Pancreas (tissue), 10 donors: ENCODE measurements around the gene PLCD3. TPM values are rescaled to one million over a fixed set of nuclear protein-coding genes. Genes with fewer than 3 reads are reported as not detected.

Source experiments
- ATAC-seq, 4 donors: fragments of 200-7000 bp; cut with Tn5 transposase; one replicate each; pipeline versions ENCODE4 v1.8.0 to v1.9.1; 2020; ENCODE audit warnings: mild to moderate bottlenecking in 4 of 4, moderate library complexity in 4 of 4
- DNase-seq, 6 donors: peaks; one replicate each; pipeline ENCODE4 v3.0.0-alpha.2; 2020
- FAIRE-seq: peaks from 2 replicates; lab custom pipeline; 2012; peaks lifted over from hg19 to GRCh38; lab: Jason Lieb, UNC
- H3K27ac ChIP-seq, 4 donors: fragments of 200-600 bp; sonication (generic); 1 replicate in 3 of 4; 2 replicates in 1 of 4; pipeline versions ENCODE4 v1.5.0 to v1.8.0; 2020
- H3K27me3 ChIP-seq, 4 donors: fragments of 200-600 bp; one replicate each; pipeline ENCODE4 v1.8.0; 2021
- H3K36me3 ChIP-seq, 3 donors: fragments of 200-600 bp; sonication (generic) in 1 of 3; one replicate each; pipeline versions ENCODE4 v1.5.0 to v1.8.0; 2020 to 2021
- H3K4me1 ChIP-seq, 3 donors: fragments of 200-600 bp; one replicate each; pipeline ENCODE4 v1.8.0; 2021
- H3K4me3 ChIP-seq, 4 donors: fragments of 200-600 bp; sonication (generic) in 2 of 4; one replicate each; pipeline versions ENCODE4 v1.5.0 to v1.8.0; 2020 to 2021
- H3K9me3 ChIP-seq, 4 donors: fragments of 200-600 bp; one replicate each; pipeline ENCODE4 v1.8.0; 2021
- WGBS, 2 donors: extraction: QIAGEN DNeasy Blood & Tissue Kit; methylation state at CpG; one replicate each; pipeline ENCODE4 v1.1.7; 2013; 5-methylcytosine and 5-hydroxymethylcytosine counted together
- intact Hi-C, 3 donors: fragments of 100-400 bp; cut with DNase I; formaldehyde crosslinking; loops; one replicate each; pipeline versions ENCODE4 v1.11.1 to v1.14.2; 2022
- polyA plus RNA-seq, 2 donors: library from polyadenylated mRNA; stranded (reverse); fragments of 200-250 nt; gene quantifications; one replicate each; pipeline ENCODE4 v1.2.3, GENCODE V29; 2013
- total RNA-seq, 6 donors: library from RNA; stranded (reverse); fragmentation: NEBNext Ultra II Directional in 4 of 6; extraction: Animal tissue kit (Norgen Biotek cat#: 25700) in 4 of 6; gene quantifications; one replicate each; pipeline versions ENCODE4 v1.2.1 to v1.2.4, GENCODE V29; 2021 to 2023
- TF ChIP-seq, protein P1 (sequence below), 4 donors: fragments of 200-600 bp; sonication (generic) in 3 of 4; IDR thresholded peaks; one replicate each; pipeline versions ENCODE4 v1.5.0 to v1.8.0; 2021; ENCODE audit warnings: antibody characterized with exemption in 4 of 4
- donor health status: healthy with polysubstance abuse.
- donor health status: DM: no; HTN: no; CAD: no; lungs with moderate emphysema.
- donor health status: DM: no; HTN: no; CAD: no.
- donor health status: control.
- donor health status: control.
- donor health status: Bipolar disorder and iron deficiency.
- donor health status: DM: yes; HTN: yes; CAD: no.
- donor health status: DM: no; HTN: no; CAD: no.
- donor health status: DM: no; HTN: no; CAD: no.
- donor health status: DM: yes; HTN: yes; CAD: no.

Gene PLCD3
- total and polyA plus RNA-seq, 8 donors: 4.6 to 10.6 (median 8.4) TPM

DNA sequence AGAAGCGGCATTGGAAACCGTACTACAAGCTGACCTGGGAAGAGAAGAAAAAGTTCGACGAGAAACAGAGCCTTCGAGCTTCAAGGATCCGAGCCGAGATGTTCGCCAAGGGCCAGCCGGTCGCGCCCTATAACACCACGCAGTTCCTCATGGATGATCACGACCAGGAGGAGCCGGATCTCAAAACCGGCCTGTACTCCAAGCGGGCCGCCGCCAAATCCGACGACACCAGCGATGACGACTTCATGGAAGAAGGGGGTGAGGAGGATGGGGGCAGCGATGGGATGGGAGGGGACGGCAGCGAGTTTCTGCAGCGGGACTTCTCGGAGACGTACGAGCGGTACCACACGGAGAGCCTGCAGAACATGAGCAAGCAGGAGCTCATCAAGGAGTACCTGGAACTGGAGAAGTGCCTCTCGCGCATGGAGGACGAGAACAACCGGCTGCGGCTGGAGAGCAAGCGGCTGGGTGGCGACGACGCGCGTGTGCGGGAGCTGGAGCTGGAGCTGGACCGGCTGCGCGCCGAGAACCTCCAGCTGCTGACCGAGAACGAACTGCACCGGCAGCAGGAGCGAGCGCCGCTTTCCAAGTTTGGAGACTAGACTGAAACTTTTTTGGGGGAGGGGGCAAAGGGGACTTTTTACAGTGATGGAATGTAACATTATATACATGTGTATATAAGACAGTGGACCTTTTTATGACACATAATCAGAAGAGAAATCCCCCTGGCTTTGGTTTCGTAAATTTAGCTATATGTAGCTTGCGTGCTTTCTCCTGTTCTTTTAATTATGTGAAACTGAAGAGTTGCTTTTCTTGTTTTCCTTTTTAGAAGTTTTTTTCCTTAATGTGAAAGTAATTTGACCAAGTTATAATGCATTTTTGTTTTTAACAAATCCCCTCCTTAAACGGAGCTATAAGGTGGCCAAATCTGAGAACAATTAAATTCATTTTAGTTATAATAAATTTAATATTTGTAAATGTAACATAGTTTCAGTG is 17.7 kb upstream of the PLCD3 start:
- FAIRE-seq: no peak
- DNase-seq: peak in 5 of 6 donors; percentile 70 to 87 (median 74)
- H3K4me1 ChIP-seq: peaks cover 11 to 28% (median 16%) of the 10 kb centered on the region in 3 donors
- H3K36me3 ChIP-seq: no peaks in the 10 kb centered on the region
- H3K27me3 ChIP-seq: no peaks in the 10 kb centered on the region
- peak; percentile 5 to 30 (median 17) for ATAC-seq
- WGBS, 2 donors: 0 to 1% methylated on average over 56 of the region's 56 CpGs
- intact Hi-C loops: no loop called here
- H3K9me3 ChIP-seq: no peaks in the 10 kb centered on the region
- TF ChIP-seq, protein P1, sequence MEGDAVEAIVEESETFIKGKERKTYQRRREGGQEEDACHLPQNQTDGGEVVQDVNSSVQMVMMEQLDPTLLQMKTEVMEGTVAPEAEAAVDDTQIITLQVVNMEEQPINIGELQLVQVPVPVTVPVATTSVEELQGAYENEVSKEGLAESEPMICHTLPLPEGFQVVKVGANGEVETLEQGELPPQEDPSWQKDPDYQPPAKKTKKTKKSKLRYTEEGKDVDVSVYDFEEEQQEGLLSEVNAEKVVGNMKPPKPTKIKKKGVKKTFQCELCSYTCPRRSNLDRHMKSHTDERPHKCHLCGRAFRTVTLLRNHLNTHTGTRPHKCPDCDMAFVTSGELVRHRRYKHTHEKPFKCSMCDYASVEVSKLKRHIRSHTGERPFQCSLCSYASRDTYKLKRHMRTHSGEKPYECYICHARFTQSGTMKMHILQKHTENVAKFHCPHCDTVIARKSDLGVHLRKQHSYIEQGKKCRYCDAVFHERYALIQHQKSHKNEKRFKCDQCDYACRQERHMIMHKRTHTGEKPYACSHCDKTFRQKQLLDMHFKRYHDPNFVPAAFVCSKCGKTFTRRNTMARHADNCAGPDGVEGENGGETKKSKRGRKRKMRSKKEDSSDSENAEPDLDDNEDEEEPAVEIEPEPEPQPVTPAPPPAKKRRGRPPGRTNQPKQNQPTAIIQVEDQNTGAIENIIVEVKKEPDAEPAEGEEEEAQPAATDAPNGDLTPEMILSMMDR (IDR thresholded peaks at IDR 0.05): no peak
- H3K27ac ChIP-seq: peak overlapping the region; percentile 79 to 100 (median 92)
- peak overlapping the region; percentile 55 to 81 (median 73) for H3K4me3 ChIP-seq

DNA sequence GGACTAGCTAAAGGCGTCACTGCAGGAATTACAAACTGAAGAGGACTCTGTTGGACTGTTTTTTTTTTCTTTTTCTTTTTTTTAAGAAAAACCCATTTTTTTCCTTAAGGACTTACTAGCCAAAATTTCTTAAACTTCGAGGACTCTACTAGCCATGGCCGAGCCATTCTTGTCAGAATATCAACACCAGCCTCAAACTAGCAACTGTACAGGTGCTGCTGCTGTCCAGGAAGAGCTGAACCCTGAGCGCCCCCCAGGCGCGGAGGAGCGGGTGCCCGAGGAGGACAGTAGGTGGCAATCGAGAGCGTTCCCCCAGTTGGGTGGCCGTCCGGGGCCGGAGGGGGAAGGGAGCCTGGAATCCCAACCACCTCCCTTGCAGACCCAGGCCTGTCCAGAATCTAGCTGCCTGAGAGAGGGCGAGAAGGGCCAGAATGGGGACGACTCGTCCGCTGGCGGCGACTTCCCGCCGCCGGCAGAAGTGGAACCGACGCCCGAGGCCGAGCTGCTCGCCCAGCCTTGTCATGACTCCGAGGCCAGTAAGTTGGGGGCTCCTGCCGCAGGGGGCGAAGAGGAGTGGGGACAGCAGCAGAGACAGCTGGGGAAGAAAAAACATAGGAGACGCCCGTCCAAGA is 16.8 kb upstream of the PLCD3 start:
- no peak for FAIRE-seq

DNA sequence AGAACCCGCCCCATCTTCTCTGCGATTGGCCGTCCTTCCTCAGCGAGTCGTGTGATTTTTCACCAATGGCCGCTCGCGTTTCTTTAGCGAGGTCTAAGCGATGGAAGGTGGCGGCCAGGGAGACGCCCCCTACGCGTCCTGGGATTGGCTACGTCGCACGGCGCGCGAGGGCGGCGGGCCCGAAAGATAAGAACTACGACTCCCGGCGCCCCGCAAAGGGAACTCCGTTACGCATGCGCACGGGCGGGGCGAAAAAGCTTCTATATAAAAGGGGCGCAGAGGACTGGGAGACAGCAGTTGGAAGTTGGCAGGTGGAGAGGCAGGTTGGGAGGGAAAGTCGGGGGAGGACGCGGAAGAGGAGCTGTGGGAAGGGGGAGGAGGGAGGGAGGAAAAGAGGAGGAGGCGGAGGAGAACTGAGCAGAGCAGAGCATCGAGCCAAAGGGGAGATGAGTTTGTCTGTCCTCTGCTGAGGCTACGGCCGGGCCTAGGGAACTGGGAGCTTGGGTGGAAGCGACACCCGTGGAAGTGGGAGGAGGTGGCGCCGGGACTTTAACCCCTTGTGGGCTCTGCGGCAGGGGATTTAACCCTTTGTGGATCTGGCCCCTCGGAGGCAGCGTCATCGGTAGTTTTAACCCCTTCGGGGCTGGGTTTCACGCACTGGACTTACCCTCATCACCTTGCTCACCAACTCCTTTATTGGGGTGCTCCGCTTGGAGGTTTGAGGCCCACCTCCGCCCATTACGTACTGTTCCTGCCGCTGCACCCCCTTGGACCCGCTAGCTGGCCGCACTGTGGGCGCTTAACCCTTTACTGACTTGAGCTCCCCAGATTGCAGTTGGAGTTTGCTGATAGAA is 16.1 kb upstream of the PLCD3 start, which contains the start of gene HEXIM1:
HEXIM1 (plus strand) TSS at position 293 of the 854 bp plus-strand sequence. CDS start 716 bp downstream, outside the sequence.
- H3K4me1 ChIP-seq: peaks cover 16 to 28% (median 21%) of the 10 kb centered on the region in 3 donors
- peak within 1 kb of the TSS; percentile 55 to 81 (median 73) for H3K4me3 ChIP-seq
- TF ChIP-seq, protein P1 (IDR thresholded peaks at IDR 0.05): no peak
- peak; percentile 99 for DNase-seq
- H3K36me3 ChIP-seq: no peaks in the 10 kb centered on the region
- intact Hi-C loops: no loop called here
- no peaks in the 10 kb centered on the region for H3K9me3 ChIP-seq
- no peaks in the 10 kb centered on the region for H3K27me3 ChIP-seq
- FAIRE-seq: peak; percentile 94
- peak; percentile 72 to 82 (median 77) for ATAC-seq
- peak within 1 kb of the TSS; percentile 86 to 100 (median 94) for H3K27ac ChIP-seq
- 0% methylated on average over 57 to 58 of the region's 58 CpGs for WGBS, 2 donors

More for the DNA sequence above, 16.8 kb upstream of the PLCD3 start:
- H3K4me1 ChIP-seq: peaks cover 16 to 28% (median 21%) of the 10 kb centered on the region in 3 donors
- H3K27me3 ChIP-seq: no peaks in the 10 kb centered on the region
- 1% methylated on average over 30 to 32 of the region's 32 CpGs for WGBS, 2 donors
- peak; percentile 82 to 94 (median 86) for DNase-seq
- peak overlapping the region; percentile 79 to 100 (median 92) for H3K27ac ChIP-seq
- TF ChIP-seq, protein P1 (IDR thresholded peaks at IDR 0.05): peak; percentile 36 to 72 (median 53)
- intact Hi-C loops: no loop called here
- peak overlapping the region; percentile 55 to 81 (median 73) for H3K4me3 ChIP-seq
- H3K36me3 ChIP-seq: no peaks in the 10 kb centered on the region
- H3K9me3 ChIP-seq: no peaks in the 10 kb centered on the region
- peak; percentile 36 to 72 (median 60) for ATAC-seq

DNA sequence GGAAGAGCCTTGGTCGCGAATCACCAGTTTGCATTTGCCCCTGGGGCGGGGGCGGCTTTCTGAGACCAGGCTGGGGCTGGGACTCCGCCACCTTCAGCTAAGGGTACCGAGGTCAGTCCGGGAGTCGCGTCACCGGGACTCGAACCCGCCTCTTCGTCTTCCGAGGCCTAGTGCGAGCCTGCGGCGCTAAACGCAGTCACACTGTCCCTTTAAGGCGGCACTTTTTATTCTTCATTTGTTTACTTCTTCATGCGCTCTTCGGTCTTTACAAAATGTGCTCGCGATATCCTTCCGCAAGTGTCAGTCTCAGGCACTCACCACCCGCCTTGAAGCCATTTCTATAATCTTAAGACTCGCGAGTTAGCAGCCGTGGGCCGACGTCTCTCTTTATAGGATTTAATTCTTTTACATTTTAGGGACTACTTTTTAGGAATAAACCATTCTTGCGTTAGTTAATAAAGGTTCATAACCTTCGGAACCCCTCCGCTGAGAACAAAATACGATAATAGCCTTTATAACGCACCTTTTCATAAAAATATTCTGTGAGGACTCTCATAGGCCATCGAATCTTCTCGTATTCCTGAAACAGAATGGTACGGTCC is 15.4 kb upstream of the PLCD3 start:
- peak overlapping the region; percentile 15 to 68 (median 45) for H3K4me3 ChIP-seq
- DNase-seq (peak; percentile 78 to 91 (median 82)), FAIRE-seq (no peak), ATAC-seq (peak; percentile 36 to 55 (median 48))
- TF ChIP-seq, protein P1 (IDR thresholded peaks at IDR 0.05): no peak
- no peaks in the 10 kb centered on the region for H3K36me3 ChIP-seq
- H3K27me3 ChIP-seq: no peaks in the 10 kb centered on the region
- H3K9me3 ChIP-seq: no peaks in the 10 kb centered on the region
- H3K27ac ChIP-seq: peak overlapping the region; percentile 81 to 100 (median 94)
- H3K4me1 ChIP-seq: peaks cover 16 to 28% (median 21%) of the 10 kb centered on the region in 3 donors
- WGBS, 2 donors: 0% methylated on average over 38 of the region's 38 CpGs
- intact Hi-C loops: no loop called here
